Measurements from ENCODE around the gene FOXN1. TPM values are rescaled to one million over a fixed set of nuclear protein-coding genes. Genes with fewer than 3 reads are reported as not detected.

Gene FOXN1
- total and polyA plus RNA-seq, 10 of the 15 experiments (the other 5 are each of a cell fraction or from before 2014, with no cell fraction given) = not detected

DNA sequence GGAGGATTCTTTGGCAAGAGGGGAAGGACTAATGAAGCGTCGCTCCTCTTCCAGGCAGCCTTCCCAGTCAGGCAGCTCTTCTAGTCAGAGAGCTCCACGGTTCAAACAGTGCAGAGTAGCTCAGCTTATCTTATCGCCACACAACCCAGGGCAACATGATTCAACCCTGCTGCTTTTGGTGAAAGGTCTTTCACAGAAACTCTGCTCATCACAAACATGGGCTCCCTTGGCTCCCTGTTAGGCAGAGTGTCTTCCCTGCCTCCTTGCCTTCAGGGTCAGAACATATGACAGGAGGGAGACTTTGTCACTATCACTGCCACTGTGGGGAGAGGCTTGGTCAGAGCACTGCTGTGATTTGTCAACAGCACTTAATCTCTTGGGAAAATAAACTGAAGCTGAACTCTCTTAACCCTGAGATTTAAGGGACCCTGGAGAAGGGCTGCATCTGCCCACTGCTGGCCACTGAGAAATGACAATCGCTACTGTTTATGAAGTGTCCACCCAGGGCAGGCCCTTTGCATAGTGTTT is 39.6 kb upstream of the FOXN1 start:
- BruUV-seq (replicated peaks) = no TSS peak
- no peak for ATAC-seq
- RAD21 ChIA-PET (ENCODE audit: unreplicated experiment) = no interaction called here
- Histone ChIP-seq H3K27ac (ENCODE audit: control insufficient read depth, insufficient read depth) (no peak overlapping the region), H3K27me3 (replicated peaks in 1 of 2; ENCODE audit: control insufficient read depth in 2 of 2, insufficient read depth in 2 of 2, low read length in 1 of 2) (no peaks in the 10 kb centered on the region), H3K4me1 (ENCODE audit: control insufficient read depth, insufficient read depth, low read length) (peaks cover 29% of the 10 kb centered on the region), H3K4me2 (ENCODE audit: control insufficient read depth, insufficient read depth) (no peak overlapping the region), H3K4me3 (no peak overlapping the region), H3K9ac (ENCODE audit: control insufficient read depth, insufficient read depth, low read length) (no peak overlapping the region), H3K79me2 (ENCODE audit: control insufficient read depth, insufficient read depth, low read length) (no peaks in the 10 kb centered on the region), H2AFZ (ENCODE audit: control insufficient read depth, low read depth, low read length) (no peak overlapping the region), H4K20me1 (ENCODE audit: control insufficient read depth, insufficient read depth) (0 out of 2 replicates have a peak, but pooled peaks cover 3% of the 10 kb centered on the region), H3K9me3 (replicated peaks; ENCODE audit: control insufficient read depth, insufficient read depth, low read length) (no peaks in the 10 kb centered on the region), H3K36me3 (ENCODE audit: control insufficient read depth in 2 of 2, insufficient read depth in 2 of 2, low read length in 1 of 2) (no peaks in the 10 kb centered on the region)
- POLR2A ChIA-PET = no interaction called here
- WGBS (ENCODE audit: insufficient coverage, insufficient replicate concordance, low lambda C conversion rate, missing lambda C conversion rate) = 61% methylated on average over 5 of the region's 5 CpGs
- in situ Hi-C loops (cut with MboI) = no loop called here
- no peak for DNase-seq (ENCODE audit: low read depth, low spot score)
- SMC1A ChIA-PET (ENCODE audit: uncharacterized antibody, unreplicated experiment) = no interaction called here
- no peak for FAIRE-seq
- TF ChIP-seq ZBED1 (IDR thresholded peaks at IDR 0.05; ENCODE audit: borderline replicate concordance) = no peak
- no peak for TF ChIP-seq SMC3 (IDR thresholded peaks at IDR 0.05; ENCODE audit: borderline replicate concordance, low read length)
- TF ChIP-seq, protein P1, sequence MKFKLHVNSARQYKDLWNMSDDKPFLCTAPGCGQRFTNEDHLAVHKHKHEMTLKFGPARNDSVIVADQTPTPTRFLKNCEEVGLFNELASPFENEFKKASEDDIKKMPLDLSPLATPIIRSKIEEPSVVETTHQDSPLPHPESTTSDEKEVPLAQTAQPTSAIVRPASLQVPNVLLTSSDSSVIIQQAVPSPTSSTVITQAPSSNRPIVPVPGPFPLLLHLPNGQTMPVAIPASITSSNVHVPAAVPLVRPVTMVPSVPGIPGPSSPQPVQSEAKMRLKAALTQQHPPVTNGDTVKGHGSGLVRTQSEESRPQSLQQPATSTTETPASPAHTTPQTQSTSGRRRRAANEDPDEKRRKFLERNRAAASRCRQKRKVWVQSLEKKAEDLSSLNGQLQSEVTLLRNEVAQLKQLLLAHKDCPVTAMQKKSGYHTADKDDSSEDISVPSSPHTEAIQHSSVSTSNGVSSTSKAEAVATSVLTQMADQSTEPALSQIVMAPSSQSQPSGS (IDR thresholded peaks at IDR 0.05; ENCODE audit: low read length) = no peak
- TF ChIP-seq BHLHE40 (IDR thresholded peaks at IDR 0.05; ENCODE audit: borderline replicate concordance in 1 of 2, low read depth in 2 of 2, low read length in 1 of 2) = no peak
- TF ChIP-seq, protein P2, sequence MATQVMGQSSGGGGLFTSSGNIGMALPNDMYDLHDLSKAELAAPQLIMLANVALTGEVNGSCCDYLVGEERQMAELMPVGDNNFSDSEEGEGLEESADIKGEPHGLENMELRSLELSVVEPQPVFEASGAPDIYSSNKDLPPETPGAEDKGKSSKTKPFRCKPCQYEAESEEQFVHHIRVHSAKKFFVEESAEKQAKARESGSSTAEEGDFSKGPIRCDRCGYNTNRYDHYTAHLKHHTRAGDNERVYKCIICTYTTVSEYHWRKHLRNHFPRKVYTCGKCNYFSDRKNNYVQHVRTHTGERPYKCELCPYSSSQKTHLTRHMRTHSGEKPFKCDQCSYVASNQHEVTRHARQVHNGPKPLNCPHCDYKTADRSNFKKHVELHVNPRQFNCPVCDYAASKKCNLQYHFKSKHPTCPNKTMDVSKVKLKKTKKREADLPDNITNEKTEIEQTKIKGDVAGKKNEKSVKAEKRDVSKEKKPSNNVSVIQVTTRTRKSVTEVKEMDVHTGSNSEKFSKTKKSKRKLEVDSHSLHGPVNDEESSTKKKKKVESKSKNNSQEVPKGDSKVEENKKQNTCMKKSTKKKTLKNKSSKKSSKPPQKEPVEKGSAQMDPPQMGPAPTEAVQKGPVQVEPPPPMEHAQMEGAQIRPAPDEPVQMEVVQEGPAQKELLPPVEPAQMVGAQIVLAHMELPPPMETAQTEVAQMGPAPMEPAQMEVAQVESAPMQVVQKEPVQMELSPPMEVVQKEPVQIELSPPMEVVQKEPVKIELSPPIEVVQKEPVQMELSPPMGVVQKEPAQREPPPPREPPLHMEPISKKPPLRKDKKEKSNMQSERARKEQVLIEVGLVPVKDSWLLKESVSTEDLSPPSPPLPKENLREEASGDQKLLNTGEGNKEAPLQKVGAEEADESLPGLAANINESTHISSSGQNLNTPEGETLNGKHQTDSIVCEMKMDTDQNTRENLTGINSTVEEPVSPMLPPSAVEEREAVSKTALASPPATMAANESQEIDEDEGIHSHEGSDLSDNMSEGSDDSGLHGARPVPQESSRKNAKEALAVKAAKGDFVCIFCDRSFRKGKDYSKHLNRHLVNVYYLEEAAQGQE (IDR thresholded peaks at IDR 0.05; ENCODE audit: low read depth, low read length) = no peak
- CTCF ChIA-PET = no interaction called here
- intact Hi-C loops (cut with micrococcal nuclease; ENCODE audit: unreplicated experiment) = no loop called here

Measured in GM12878 (cell line).